NT2/D1 (cell line): ENCODE measurements around the gene RBFOX2.

Experiments
- SUZ12 ChIP-seq: IDR thresholded peaks from 2 replicates; pipeline ENCODE4 v1.6.1; 2011; ENCODE audit not compliant: insufficient read length, insufficient read depth; ENCODE audit errors: extremely low read depth
- YY1 ChIP-seq: IDR thresholded peaks from 2 replicates; pipeline ENCODE4 v1.6.1; 2011; ENCODE audit not compliant: insufficient read length, insufficient read depth
- ZNF274 ChIP-seq: IDR thresholded peaks from 2 replicates; pipeline ENCODE4 v1.6.1; 2011; ENCODE audit warnings: mild to moderate bottlenecking, low read depth, low read length

GRCh38 chr22:36015811-36016529, 12.7 kb downstream of the RBFOX2 start:
- no peak for TF ChIP-seq ZNF274
- TF ChIP-seq YY1, result no peak
- TF ChIP-seq SUZ12, result no peak
